GM21825 (cell line): Measurements from ENCODE around the gene PRKCH.
"Not testable (repeated sequence)": the region's sequence is repeated elsewhere in the genome, so short reads cannot be mapped to it uniquely, and the experiment has no call there.

Experiments
- ATAC-seq: cut with Tn5 transposase; IDR thresholded peaks from one replicate; pipeline ENCODE4 v1.9.1; 2021; ENCODE audit warnings: mild to moderate bottlenecking, moderate library complexity; ENCODE audit not compliant: unreplicated experiment

Gene PRKCH

GRCh38 chr14:61451891-61452400, 130.6 kb downstream of the PRKCH start:
- no peak for ATAC-seq

GRCh38 chr14:61452452-61452851, 131.1 kb downstream of the PRKCH start:
- ATAC-seq, result no peak

DNA sequence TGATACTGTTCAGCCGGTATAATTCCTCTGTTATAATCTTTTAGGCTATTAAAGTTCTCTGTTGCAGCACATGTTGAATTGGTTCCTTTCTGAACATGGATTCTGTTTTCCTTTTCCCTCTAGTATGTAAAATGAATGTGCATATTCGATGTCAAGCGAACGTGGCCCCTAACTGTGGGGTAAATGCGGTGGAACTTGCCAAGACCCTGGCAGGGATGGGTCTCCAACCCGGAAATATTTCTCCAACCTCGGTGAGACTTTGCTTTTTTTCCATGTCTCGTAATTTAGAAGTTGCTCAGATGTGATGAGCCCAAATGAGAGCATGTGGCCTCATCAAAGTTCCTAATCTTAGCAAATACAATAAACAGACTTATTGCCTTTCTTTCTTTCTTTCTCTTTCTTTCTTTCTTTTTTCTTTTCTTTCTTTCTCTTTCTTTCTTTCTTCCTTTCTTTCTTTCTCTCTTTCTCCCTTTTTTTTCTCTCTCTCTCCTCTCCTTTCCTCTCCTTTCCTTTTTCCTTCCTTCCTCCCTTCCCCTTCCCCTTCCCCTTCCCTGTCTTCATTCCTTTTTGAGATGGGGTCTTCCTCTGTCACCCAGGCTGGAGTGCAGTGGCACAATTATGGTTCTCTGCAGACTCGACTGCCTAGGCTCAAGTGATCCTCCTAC, 131.9 kb downstream of the PRKCH start:
- no peak for ATAC-seq

- no peak for ATAC-seq
Measured at GRCh38 chr14:61454545-61454944, 133.2 kb downstream of the PRKCH start.

DNA sequence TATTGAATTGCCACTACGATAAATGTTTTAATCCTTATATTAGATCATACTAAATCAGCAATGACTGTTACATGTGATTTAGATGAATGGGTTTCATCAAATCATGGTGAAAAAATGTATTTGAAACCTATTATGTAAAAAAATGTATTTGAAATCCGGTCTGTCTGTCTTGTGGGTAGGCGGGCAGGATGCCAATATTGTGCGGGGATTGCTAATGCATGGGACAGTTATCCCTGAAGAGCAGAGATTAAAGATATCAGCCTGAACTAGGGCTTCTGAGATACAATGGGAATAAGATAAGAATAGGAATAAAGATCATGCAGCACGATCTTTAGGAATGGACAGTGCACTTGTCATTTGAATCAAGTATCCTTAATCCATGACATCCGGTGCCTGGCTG, 134.0 kb downstream of the PRKCH start:
- no peak for ATAC-seq

GRCh38 chr14:61456720-61457119, 135.3 kb downstream of the PRKCH start:
- ATAC-seq, result peak; percentile 76

- no peak for ATAC-seq
Measured at GRCh38 chr14:61458766-61459165, 137.4 kb downstream of the PRKCH start.

DNA sequence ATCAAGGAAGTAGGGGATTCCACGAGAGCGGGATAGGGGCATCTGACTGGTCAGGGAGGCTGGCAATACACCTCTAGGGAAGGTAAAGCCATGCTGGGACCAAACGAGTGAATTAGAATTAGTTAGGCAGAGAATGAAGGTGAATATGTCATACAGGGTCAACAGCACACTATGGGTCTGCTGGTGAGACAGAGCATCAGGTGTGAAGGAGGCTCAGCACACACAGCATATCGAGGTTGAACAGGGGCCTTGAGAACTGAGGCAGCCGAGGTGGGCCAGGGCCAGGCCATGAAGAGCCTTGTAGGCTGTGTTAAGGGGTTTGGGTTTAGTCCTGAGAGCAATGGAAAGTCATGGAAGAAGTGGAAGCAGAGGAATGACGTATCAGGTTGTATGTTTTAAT, 137.8 kb downstream of the PRKCH start:
- ATAC-seq, result no peak

- ATAC-seq, result no peak
Measured at GRCh38 chr14:61460063-61460462, 138.7 kb downstream of the PRKCH start.

GRCh38 chr14:61460718-61461611, 139.6 kb downstream of the PRKCH start:
- no peak for ATAC-seq

- no peak for ATAC-seq
Measured at GRCh38 chr14:61461808-61462275, 140.5 kb downstream of the PRKCH start.

GRCh38 chr14:61462566-61463193, 141.3 kb downstream of the PRKCH start:
- ATAC-seq, result no peak

GRCh38 chr14:61463664-61464285, 142.4 kb downstream of the PRKCH start:
- ATAC-seq, result no peak

DNA sequence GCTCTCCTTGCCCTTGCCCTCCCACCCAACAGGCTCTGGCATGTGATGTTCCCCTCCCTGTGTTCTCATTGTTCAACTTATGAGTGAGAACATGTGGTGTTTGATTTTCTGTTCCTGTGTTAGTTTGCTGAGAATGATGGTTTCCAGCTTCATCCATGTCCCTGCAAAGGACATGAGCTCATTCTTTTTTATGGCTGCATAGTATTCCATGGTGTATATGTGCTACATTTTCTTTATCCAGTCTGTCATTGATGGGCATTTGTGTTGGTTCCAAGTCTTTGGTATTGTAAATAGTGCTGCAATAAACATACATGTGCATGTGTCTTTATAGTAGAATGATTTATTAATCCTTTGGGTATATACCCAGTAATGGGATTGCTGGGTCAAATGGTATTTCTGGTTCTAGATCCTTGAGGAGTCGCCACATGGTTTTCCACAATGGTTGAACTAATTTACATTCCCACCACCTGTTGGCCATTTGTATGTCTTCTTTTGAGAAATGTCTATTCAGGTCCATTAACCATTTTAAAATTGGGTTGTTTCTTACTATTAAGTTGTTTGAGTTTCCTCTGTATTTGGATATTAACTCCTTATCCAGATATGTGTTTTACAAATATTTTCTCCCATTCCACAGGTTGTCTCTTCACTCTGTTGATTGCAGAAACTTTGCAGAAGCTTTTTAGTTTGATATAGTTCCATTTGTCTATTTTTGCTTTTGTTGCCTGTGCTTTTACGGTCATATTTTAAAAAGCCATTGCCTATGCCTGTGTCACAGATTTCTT, 143.4 kb downstream of the PRKCH start:
- ATAC-seq, result not testable (repeated sequence)

DNA sequence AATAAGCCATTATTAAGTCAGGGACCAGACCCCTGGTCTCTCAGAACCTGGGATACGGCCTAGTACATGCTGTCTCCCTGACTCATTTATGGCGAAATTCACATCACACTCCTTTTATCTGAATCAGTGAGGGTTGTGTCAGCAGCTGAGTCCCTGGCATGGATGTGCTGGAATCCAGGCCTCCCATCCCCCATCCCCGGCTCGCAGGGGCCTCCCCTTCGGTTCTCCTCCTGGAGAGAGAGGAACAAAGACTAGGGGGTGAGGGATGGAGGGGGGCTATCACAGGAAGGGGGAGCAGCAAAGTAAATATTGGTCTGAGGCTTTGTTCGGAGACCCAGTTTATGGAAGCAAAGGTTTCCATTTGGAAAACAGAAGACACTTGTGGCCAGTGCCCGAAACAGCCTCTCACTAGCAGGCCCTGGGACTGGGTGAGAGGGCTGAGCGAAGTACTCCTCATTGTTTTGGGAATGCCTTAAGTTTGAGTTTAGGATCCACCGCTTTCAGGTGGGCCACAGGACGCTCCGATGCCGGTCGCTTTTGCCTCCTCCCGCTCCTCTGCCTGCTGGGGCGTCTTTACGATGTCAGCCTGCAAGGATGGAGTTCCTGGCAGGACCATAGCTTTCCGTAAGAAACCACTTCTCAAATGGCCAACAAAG, 145.0 kb downstream of the PRKCH start:
- ATAC-seq, result no peak

- ATAC-seq, result no peak
Measured at GRCh38 chr14:61466905-61467280, 145.5 kb downstream of the PRKCH start.

- ATAC-seq, result no peak
Measured at GRCh38 chr14:61467296-61467695, 145.9 kb downstream of the PRKCH start.

GRCh38 chr14:61468063-61468825, 146.9 kb downstream of the PRKCH start:
- ATAC-seq, result no peak

- ATAC-seq, result no peak
Measured at GRCh38 chr14:61469781-61470180, 148.4 kb downstream of the PRKCH start.
